ENCODE measurements around the gene TTLL7.
A peak's percentile ranks its signal among the peaks of the same experiment; 100 is the strongest.
"Not testable (repeated sequence)": the region's sequence is repeated elsewhere in the genome, so short reads cannot be mapped to it uniquely, and the experiment has no call there.

TTLL7 gene

DNA sequence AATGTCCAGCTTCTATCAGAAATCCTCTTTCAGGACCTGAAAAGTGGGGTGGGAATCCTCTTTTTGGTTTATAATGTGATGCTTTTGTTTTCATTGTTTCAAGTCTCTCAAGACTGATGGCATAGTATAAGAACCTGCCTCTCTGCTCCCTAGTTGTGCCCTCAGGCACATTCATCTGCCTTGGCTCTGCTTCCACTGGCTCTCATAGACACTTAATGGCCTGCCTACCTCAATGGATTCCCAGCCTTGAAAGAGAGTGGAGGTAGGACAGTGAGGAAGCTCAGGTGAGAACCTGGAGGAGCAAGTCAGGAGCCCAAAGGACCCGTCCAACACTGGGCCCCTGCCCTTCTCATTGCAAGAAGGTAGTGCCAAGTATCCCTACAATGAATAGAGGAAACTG lies 4.8 kb downstream of the TTLL7 start:
- no peak for DNase-seq

- no peak for DNase-seq
Measured at GRCh38 chr1:83990734-83991133, 8.2 kb downstream of the TTLL7 start.

- DNase-seq, result no peak
Measured at GRCh38 chr1:83985048-83985447, 13.9 kb downstream of the TTLL7 start.

DNA sequence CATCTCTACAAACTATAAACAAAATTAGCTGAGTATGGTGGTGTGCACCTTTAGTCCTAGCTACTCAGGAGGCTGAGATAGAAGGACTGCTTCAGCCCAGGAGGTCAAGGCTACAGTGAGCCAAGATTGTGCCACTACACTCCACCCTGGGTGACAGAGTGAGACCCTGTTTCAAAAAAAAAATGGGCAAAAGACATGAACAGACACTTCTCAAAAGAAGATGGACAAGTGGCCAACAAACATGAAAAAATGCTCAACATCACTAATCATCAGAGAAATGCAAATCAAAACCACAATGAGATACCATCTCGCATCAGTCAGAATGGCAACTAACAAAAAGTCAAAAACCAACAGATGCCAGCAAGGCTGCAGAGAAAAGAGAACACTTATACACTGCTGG lies 15.0 kb downstream of the TTLL7 start:
- DNase-seq, result not testable (repeated sequence)

- DNase-seq, result no peak
Measured at GRCh38 chr1:83978056-83978455, 20.9 kb downstream of the TTLL7 start.

DNA sequence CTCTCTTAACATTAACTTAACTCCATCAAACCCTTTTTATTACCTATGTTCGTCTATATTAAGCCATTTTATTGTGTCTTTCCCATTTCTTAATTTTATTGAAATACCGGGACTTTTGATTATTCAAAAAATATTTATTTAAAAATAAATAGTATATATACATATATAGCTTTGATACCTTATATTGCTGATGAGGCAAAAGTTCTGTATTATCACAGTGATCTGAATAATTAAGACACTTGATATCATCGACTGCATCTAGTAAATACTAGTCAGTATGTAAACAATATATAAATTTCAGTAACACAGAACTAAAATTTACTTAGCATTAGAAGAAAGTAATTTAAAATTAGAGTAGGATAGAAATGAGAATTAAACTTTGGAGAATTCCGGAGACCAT lies 22.0 kb downstream of the TTLL7 start:
- no peak for DNase-seq

- no peak for DNase-seq
Measured at GRCh38 chr1:83970802-83971201, 28.1 kb downstream of the TTLL7 start.

DNA sequence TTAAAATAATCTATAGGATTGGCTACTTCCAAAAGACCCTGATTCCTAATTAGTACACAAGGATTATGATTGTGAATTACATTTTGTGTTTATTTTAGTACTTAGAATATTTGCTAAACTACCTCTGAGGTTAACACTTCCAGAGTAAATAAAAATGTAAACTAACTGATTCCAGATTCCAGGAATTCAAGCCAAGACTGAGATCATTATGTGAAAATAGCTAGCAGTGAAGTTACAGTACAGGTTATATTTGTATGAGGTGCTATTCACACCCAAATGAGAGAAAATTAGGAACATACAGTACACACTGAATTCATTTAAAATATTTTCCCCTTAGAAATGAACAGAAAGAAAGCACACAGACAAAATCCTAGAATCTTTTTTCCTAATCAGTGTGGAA lies 28.8 kb downstream of the TTLL7 start:
- no peak for DNase-seq

GRCh38 chr1:83967336-83967735 lies 31.6 kb downstream of the TTLL7 start:
- DNase-seq, result no peak

GRCh38 chr1:83964153-83964552 lies 34.8 kb downstream of the TTLL7 start:
- no peak for DNase-seq

DNA sequence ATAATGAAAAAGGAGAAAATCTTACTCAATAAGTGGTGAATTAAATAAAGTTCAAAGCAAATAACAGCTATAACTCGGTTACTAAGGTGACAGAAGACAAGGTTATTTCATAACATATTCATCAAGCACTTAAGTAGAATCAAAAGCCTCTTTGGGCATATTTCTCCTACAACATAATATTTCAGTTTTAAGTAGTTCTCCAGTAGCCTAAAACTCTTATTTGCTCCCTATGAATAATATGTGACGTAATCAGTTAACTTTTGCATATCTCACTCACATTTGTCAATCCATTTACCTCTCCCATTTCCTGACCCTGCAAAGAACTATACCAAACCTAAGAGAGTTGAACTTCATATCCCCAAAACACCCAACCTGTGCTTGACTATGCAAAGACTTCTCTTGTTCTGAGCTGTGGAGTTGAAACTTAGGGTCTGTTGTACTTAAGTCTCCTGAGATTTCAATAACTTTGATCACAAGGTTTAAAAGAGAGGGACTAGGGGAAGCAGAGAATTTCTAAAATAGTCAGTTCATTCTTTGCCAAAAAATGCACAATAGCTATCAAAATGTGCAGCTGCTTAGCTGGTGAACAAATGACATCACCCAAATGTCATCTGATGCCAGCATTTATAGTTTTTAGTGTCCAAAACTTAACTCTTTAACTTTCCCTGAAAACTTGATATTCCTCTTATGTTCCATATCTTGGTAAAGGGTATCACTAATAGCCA lies 37.2 kb downstream of the TTLL7 start:
- DNase-seq, result no peak

- no peak for DNase-seq
Measured at GRCh38 chr1:83960669-83961277, 38.2 kb downstream of the TTLL7 start.

GRCh38 chr1:83959824-83960498 lies 39.0 kb downstream of the TTLL7 start:
- DNase-seq, result no peak

DNA sequence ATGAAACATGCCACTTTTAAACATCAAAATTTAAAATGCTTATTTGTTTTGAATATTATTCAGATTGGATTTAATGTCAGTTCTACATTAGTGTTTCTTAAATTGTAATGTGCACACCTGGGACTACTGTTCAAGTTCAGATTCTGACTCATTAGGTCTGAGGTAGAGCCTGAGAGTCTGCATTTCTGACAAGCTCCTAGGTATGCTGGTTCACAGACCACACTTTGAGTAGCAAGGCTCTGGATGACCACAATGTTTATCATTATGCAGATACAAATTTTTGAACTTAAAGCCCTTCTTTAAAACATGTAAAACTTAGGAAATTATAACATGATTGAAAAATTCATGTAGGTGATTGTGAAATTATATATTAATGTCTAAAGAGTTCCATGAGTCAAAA lies 40.2 kb downstream of the TTLL7 start:
- no peak for DNase-seq

DNA sequence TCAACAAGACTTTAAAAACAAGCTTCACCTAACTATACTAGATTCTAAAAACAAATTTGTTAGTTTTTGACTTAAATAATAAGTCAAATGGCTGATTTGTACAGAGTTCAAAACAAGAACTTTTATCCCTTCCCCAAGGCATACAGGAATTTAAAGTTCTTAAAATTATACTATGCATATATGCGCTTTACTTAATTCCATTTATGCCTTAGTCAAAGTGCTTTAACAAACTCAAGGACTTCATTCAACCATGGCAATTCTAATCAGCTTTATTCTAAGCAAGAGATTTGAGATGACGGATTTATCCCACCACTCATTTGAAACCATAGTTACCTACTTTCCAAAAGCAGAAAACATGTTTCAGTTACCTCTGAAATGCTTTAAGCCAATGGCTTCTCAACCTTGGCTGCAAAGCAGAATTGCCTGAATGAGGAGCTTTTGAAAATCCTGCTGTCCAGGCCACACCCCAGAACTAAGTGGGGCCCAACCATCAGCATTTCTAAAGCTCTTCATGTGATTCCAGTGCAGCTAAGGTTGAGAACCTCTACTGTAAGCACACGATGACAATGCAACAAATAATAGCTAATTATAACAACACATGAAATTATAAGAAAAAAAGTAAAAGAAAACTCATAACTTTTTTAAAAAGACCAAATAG lies 44.6 kb downstream of the TTLL7 start:
- DNase-seq, result no peak

GRCh38 chr1:83950106-83950661 lies 48.7 kb downstream of the TTLL7 start:
- no peak for DNase-seq

- DNase-seq, result no peak
Measured at GRCh38 chr1:83942914-83943313, 56.0 kb downstream of the TTLL7 start.

DNA sequence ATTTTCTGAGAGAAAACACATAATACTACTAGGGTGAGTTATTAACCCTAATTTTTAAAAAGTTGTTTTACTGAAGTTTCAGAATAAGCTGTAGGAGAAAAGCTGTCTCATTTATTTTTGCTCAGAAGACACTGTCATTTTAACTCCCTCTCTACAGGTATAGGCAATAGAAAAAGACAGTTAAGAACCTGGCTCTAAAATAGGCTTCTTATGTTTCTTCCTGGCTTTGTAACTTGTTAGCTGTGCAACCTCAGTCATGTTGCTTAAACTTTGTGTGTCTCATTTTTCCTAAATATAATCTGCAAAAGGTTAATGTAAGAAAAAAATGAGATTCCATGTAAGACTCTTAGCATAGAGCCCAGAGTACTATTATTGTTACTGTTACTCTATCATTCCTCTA lies 64.4 kb downstream of the TTLL7 start:
- no peak for DNase-seq

DNA sequence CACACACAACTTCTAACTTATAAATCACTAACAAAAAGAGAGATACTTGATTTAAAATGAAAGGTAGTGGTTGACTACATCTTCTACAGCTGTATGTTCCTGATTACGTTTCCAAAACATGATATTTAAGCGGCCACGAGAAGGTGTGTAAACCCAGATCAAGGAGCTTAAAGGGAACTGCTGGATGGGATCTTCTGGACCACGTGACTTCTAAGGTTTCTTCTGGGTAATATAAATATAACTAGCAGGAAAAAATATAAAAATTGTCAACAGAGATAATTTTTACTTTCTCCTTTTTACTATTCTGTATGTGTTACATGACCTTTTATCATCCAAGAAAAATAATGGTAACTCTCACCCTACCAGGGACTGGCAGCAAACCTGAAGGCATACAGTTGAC lies 66.2 kb downstream of the TTLL7 start:
- DNase-seq, result no peak

- no peak for DNase-seq
Measured at GRCh38 chr1:83932281-83932680, 66.7 kb downstream of the TTLL7 start.

GRCh38 chr1:83931658-83932253 lies 67.2 kb downstream of the TTLL7 start:
- DNase-seq, result peak; percentile 25

DNA sequence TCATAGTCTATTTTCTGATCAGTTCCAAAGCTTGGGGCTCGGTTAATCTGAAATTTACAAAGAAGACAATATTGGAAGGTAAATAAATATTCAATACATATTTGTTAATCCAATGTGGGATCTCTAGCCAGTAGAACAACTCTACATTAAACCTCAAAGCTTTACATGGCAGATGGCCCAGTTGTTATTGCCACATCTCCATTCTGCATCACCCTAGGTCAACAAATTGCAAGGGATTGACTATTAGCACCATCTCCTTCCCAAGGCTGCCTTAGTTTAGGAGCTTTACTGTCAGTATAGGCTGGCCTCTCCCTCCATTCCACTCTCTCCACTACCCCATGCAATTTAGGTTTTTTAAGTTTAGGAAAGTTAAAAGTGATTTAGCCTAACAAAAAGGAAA lies 69.7 kb downstream of the TTLL7 start:
- DNase-seq, result no peak

GRCh38 chr1:83928396-83928795 lies 70.5 kb downstream of the TTLL7 start:
- DNase-seq, result no peak

Measured in CD4-positive, alpha-beta T cell treated with Interleukin-6 for 4 hours (primary cell).